Right lobe of liver (tissue), 6 donors: Measurements from ENCODE around the gene TWNK. TPM values are rescaled to one million over a fixed set of nuclear protein-coding genes. Genes with fewer than 3 reads are reported as not detected.

Experiments
- ATAC-seq, 4 donors: fragments of 200-7000 bp; cut with Tn5 transposase; one replicate each; pipeline ENCODE4 v1.9.1; 2020; ENCODE audit warnings: mild to moderate bottlenecking in 4 of 4, moderate library complexity in 4 of 4
- DNase-seq, 3 donors: peaks; one replicate each; pipeline ENCODE4 v3.0.0-alpha.2; 2020
- H3K27ac ChIP-seq, 3 donors: fragments of 200-600 bp; one replicate each; pipeline ENCODE4 v1.8.0; 2022
- H3K27me3 ChIP-seq, 2 donors: fragments of 200-600 bp; one replicate each; pipeline ENCODE4 v1.8.0; 2022
- H3K36me3 ChIP-seq, 4 donors: fragments of 200-600 bp; sonication (generic) in 1 of 4; one replicate each; pipeline versions ENCODE4 v1.5.1 to v1.8.0; 2017 to 2022; ENCODE audit warnings: control low read depth in 1 of 4
- H3K4me1 ChIP-seq, 4 donors: fragments of 200-600 bp; sonication (generic) in 1 of 4; one replicate each; pipeline versions ENCODE4 v1.5.1 to v1.8.0; 2017 to 2022; ENCODE audit warnings: control low read depth in 1 of 4
- H3K4me3 ChIP-seq, 3 donors: fragments of 200-600 bp; one replicate each; pipeline ENCODE4 v1.8.0; 2022
- H3K9me3 ChIP-seq, 4 donors: fragments of 200-600 bp; sonication (generic) in 1 of 4; one replicate each; pipeline versions ENCODE4 v1.5.1 to v1.8.0; 2017 to 2022; ENCODE audit warnings: control low read depth in 1 of 4
- POLR2A ChIP-seq: fragments of 450-650 bp; IDR thresholded peaks from one replicate; pipeline ENCODE4 v1.6.1; 2017; ENCODE audit warnings: antibody characterized with exemption, mild to moderate bottlenecking
- WGBS: methylation state at CpG from one replicate; pipeline ENCODE4 v1.1.6; 2018; ENCODE audit warnings: low coverage, low lambda C conversion rate; ENCODE audit not compliant: insufficient coverage; ENCODE audit errors: missing lambda C conversion rate; 5-methylcytosine and 5-hydroxymethylcytosine counted together
- intact Hi-C, 2 donors: fragments of 100-400 bp; cut with DNase I; formaldehyde crosslinking; loops; one replicate each; pipeline versions ENCODE4 v1.11.2 to v1.14.1; 2022
- total RNA-seq, 6 experiments: library from RNA; depleted of rRNA in 2 of 6; stranded (reverse); fragments of >200 nt in 2 of 6; fragmentation: NEBNext Ultra II Directional in 3 of 6; extraction: Animal tissue kit (Norgen Biotek cat#: 25700) in 3 of 6; gene quantifications; one replicate each; pipeline versions ENCODE4 v1.1.0 to v1.2.4, GENCODE V29; 2016 to 2023
- TF ChIP-seq, protein P1 (sequence below), 4 donors: fragments of 200-600 bp in 3 of 4; fragments of 450-650 bp in 1 of 4; IDR thresholded peaks; one replicate each; pipeline versions ENCODE4 v1.5.1 to v1.8.0; 2016 to 2022; ENCODE audit warnings: antibody characterized with exemption in 4 of 4, mild to moderate bottlenecking in 2 of 4
- donor health status: DM: no; HTN: yes; CAD: no.
- donor health status: DM: no; HTN: no; CAD: no.
- donor health status: DM: no; HTN: no; CAD: no.
- donor health status: DM: no; HTN: yes; CAD: no.
- donor health status: DM: no; HTN: yes; CAD: no.

The TWNK gene
- total RNA-seq, 6 experiments from 2014 or later: 2.9 to 8.4 (median 4.6) TPM

DNA sequence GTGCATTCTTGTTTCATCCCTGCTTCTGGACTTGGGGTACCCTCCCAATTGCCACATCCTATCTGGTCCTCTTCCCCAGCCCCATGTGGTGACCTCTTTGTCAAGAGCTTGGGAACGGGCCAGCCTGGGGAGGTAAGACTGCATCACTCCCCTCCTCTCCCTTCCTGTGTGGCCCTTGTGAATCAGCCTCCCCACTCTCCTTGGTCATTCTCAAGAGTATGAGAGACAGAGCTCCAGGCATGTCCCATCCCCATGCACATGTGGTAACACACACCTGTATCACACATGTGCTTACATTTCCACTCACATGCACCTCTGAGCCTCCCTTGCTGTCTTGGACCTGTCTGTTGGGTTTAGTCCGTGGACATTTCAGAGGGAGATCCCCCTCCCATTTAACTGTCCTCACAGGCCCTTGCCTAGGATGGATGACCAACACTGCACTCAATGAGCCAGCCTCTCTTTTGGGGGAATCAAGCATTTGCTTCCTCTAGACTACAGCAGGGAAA, 2.6 kb upstream of the TWNK start:
- ATAC-seq: no peak
- DNase-seq: peak in 1 of 3 donors; percentile 46
- H3K4me1 ChIP-seq: peaks cover 0 to 29% (median 9%) of the 10 kb centered on the region in 4 donors
- peaks cover 0 to 45% (median 8%) of the 10 kb centered on the region in 4 donors for H3K36me3 ChIP-seq
- H3K27ac ChIP-seq: no peak overlapping the region
- intact Hi-C loops: no loop called here
- TF ChIP-seq POLR2A: no peak
- TF ChIP-seq, protein P1, sequence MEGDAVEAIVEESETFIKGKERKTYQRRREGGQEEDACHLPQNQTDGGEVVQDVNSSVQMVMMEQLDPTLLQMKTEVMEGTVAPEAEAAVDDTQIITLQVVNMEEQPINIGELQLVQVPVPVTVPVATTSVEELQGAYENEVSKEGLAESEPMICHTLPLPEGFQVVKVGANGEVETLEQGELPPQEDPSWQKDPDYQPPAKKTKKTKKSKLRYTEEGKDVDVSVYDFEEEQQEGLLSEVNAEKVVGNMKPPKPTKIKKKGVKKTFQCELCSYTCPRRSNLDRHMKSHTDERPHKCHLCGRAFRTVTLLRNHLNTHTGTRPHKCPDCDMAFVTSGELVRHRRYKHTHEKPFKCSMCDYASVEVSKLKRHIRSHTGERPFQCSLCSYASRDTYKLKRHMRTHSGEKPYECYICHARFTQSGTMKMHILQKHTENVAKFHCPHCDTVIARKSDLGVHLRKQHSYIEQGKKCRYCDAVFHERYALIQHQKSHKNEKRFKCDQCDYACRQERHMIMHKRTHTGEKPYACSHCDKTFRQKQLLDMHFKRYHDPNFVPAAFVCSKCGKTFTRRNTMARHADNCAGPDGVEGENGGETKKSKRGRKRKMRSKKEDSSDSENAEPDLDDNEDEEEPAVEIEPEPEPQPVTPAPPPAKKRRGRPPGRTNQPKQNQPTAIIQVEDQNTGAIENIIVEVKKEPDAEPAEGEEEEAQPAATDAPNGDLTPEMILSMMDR (IDR thresholded peaks at IDR 0.05): no peak
- no peak overlapping the region for H3K4me3 ChIP-seq
- WGBS: no CpG with 5 or more reads among the region's 2 CpGs
- no peaks in the 10 kb centered on the region for H3K9me3 ChIP-seq
- H3K27me3 ChIP-seq: no peaks in the 10 kb centered on the region

DNA sequence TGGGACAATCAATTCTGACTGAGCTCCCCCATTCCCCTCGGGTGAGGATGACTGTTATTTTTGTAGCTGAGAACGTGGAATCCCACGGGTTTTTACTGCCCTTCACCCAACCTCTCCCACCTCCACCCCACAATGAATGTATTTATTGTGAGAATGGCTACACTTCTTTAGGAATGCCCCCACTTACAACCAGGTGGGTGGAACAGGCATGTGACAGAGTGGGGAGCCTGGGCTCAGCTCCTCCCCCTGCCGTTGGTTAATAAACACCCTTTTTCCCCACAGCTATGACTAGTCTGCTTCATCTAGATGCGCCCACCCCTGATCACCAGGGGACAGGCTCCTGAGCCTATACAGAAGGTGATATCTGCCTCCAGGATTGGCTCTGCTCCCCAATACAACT, 2.0 kb upstream of the TWNK start:
- Histone ChIP-seq H3K27me3 (no peaks in the 10 kb centered on the region), H3K4me1 (peaks cover 0 to 29% (median 9%) of the 10 kb centered on the region in 4 donors), H3K4me3 (no peak overlapping the region), H3K27ac (no peak overlapping the region), H3K36me3 (peaks cover 0 to 39% (median 5%) of the 10 kb centered on the region in 4 donors), H3K9me3 (no peaks in the 10 kb centered on the region)
- DNase-seq (no peak), ATAC-seq (peak; percentile 5 to 18 (median 13))
- intact Hi-C loops: no loop called here
- 39% methylated on average over 5 of the region's 5 CpGs for whole genome bisulfite sequencing
- TF ChIP-seq POLR2A: peak; percentile 7
- TF ChIP-seq, protein P1 (IDR thresholded peaks at IDR 0.05): no peak

DNA sequence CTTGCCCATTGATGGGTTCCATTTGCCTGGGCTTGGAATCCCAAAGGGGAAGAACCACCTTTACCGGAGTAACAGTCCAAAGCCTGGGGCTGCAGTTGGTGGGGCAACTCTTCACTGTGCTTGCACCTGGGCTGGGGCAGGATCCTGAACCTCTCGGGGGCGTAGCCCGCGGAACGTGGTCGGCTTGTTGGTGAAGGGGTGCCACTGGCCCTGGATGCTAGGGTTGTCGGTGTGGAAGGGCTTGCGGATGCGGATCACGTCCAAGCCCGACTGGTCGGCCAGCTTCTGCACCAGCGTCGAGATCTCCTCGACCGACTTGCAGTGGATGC, 756 bp upstream of the TWNK start:
- Histone ChIP-seq H3K4me3 (peak overlapping the region; percentile 64 to 96 (median 87)), H3K4me1 (peaks cover 0 to 29% (median 9%) of the 10 kb centered on the region in 4 donors), H3K9me3 (no peaks in the 10 kb centered on the region), H3K36me3 (peaks cover 0 to 36% (median 6%) of the 10 kb centered on the region in 4 donors), H3K27me3 (no peaks in the 10 kb centered on the region), H3K27ac (peak overlapping the region in 1 of 3 donors; percentile 78)
- intact Hi-C loops: no loop called here
- 15% methylated on average over 8 of the region's 17 CpGs for WGBS
- no peak for DNase-seq
- TF ChIP-seq, protein P1 (IDR thresholded peaks at IDR 0.05): no peak
- no peak for TF ChIP-seq POLR2A
- ATAC-seq: peak in 1 of 4 donors; percentile 22

DNA sequence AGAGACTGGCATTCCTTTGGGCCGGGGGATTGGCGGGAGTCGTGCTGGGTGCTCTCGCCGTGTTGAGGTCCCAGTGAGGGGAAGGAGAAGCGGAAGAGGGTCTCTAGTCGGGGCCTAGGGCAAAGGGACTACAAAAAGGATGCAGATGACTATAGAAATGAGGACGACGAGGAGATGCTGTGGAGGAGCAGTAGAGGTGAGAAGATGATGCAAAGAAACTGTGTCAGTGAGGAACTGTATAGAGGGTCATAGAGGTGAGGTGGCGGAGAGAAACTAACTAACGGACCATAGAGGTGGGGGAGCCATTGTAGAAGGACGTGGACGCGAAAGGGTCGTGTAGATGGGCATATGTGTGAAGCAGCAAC, 324 bp downstream of the TWNK start:
- Histone ChIP-seq H3K9me3 (no peaks in the 10 kb centered on the region), H3K36me3 (peaks cover 0 to 25% (median 6%) of the 10 kb centered on the region in 4 donors), H3K4me3 (peak overlapping the region; percentile 64 to 96 (median 87)), H3K4me1 (peaks cover 0 to 29% (median 9%) of the 10 kb centered on the region in 4 donors), H3K27me3 (no peaks in the 10 kb centered on the region), H3K27ac (peak overlapping the region in 2 of 3 donors; percentile 58 to 78)
- intact Hi-C loops: no loop called here
- DNase-seq: no peak
- ATAC-seq: no peak
- TF ChIP-seq, protein P1 (IDR thresholded peaks at IDR 0.05): no peak
- TF ChIP-seq POLR2A: no peak
- WGBS: 2% methylated on average over 15 of the region's 15 CpGs
